ENCODE measurements around the gene SIM1.

Gene SIM1, protein sequence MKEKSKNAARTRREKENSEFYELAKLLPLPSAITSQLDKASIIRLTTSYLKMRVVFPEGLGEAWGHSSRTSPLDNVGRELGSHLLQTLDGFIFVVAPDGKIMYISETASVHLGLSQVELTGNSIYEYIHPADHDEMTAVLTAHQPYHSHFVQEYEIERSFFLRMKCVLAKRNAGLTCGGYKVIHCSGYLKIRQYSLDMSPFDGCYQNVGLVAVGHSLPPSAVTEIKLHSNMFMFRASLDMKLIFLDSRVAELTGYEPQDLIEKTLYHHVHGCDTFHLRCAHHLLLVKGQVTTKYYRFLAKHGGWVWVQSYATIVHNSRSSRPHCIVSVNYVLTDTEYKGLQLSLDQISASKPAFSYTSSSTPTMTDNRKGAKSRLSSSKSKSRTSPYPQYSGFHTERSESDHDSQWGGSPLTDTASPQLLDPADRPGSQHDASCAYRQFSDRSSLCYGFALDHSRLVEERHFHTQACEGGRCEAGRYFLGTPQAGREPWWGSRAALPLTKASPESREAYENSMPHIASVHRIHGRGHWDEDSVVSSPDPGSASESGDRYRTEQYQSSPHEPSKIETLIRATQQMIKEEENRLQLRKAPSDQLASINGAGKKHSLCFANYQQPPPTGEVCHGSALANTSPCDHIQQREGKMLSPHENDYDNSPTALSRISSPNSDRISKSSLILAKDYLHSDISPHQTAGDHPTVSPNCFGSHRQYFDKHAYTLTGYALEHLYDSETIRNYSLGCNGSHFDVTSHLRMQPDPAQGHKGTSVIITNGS

DNA sequence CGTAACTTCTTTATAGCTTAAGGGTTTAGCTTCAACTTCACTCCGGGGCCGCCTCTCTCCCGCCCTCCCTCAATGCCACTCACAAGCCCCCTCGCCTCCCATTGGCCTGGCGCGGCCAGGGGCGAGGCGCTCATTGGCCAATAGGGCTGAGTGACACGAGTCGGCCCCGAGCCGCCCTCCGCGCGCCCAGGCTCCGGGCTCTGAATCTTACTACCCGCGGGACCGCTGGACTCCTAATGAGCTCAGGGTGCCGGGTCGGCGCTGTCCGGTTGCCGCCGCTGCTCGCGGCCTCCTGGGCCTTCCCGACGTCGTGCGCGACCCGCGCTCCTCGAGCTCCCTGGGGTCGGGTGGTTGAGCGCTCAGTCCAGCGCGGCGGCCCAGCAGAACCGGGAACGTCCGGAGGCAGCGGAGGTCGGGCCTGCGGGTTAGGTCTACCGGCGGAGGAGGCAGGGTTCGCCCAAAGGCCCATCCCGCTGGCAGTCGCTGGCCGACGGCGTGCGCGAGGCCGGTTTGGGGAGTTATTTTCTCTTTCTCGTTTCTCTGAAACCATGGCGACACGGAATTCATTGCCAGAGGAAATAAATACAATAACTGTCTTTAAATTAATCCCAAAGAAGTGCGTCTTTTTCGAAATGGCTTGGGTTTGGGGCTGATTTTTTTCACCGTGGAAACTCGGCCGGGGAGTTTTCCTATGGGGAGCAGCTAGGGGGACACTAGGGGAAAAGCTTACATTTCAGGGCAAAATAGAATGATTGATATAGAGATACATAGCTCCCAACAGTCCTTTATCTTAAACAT lies at the start of gene SIM1:
Gene SIM1 (minus strand): TSS at position 19 of the 798 bp plus-strand sequence. CDS start 1,453 bp downstream, outside the sequence.
- FAIRE-seq: no peak

DNA sequence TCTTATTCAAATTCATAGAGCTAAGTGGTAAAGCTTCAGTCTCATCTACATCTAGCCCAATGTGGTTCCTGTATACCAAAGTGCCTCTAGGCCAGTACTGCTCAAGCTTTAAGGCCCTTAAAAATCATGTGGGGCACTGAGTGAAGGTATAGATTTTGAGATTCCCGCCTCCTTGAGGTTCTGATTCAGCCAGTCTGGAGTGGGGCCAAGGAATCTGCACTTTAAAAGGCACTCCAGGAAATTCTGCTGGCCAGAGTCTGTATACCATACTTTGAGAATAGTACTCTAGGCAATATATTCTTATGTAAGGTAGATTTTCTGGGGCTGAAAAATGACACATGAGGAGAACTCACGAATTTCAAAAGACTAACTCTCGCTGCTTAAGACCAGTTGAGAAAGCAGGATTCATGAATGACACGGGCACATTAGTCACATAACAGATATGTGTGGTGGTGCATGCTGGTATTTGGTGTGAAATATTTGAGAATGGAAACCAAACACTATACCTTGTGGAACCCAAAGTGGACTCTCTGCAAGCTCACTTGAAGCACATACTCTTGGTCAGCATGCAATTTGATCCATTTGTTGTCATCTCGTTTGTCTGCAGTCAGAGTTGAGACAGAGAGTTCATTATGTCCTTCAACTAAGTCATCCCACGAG lies 47.6 kb upstream of the SIM1 start:
- no peak for FAIRE-seq

DNA sequence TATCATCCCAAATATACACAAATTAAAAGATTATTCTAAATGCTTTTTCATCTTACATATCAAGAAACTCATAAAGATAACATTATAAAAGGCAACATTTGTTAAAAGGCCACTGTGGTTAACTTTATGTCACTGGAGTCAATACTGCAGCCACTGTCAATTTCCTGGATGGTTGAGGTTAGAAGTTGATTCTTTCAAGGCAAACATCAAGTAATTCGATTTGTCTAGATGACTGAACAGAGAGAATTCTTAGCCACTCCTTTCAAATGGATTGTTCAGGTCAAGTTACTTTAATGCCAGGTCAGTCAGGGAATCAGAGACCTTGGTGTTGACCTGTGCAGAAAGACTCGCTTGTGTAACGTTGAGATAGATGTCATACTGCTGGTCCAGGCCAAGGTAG lies 44.4 kb upstream of the SIM1 start:
- no peak for FAIRE-seq

DNA sequence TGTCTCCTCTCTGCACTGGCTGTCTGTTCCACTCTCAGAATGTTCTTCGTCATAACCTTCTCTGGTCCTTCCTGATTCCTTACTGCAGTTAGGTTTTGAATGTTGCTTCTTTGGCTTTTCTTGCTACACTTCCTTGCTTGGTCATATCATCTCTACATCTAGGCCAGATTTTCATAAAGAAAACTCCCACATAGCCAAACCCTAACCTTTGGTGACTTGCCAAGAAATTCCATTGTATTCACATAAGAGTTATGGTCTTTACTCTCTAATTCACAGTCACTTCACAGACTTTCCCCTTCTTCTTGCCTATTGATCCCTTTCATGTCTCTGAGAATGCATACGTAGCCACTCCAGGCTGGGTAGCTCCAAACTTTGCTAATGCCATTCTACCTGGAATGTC lies 41.9 kb upstream of the SIM1 start:
- FAIRE-seq: no peak

GRCh38 chr6:100504786-100505737 lies 40.3 kb upstream of the SIM1 start:
- FAIRE-seq: no peak

DNA sequence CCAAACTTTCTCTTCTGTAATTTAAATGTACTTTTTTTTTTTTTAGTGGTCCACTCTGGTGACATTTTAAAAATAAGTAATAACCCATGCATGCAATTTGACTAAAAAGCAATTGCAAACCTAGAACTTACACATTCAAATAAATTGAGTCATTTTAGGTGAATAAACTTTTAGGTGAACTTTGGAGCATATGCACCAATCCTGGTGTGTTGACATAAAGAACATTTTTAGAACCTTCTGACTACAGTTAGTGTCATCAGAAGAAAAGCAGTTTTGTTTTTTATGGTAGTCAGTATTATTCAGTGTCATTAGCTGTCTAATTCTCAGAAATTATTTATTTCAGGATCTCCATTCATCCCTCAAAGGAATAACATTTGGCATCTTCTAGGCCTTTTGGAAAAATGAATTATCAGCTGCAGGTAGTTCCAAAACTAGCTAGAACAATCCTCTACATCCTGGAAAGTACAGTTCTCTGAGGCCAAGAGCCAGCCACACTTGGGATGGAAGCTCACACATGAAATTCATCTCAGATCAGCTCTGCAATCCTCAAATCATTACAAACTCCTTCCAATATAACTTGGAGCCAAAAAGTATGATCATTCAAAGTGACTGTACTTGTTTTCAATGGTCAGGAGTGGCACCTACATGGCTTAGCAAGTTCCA lies 38.5 kb upstream of the SIM1 start:
- no peak for FAIRE-seq

DNA sequence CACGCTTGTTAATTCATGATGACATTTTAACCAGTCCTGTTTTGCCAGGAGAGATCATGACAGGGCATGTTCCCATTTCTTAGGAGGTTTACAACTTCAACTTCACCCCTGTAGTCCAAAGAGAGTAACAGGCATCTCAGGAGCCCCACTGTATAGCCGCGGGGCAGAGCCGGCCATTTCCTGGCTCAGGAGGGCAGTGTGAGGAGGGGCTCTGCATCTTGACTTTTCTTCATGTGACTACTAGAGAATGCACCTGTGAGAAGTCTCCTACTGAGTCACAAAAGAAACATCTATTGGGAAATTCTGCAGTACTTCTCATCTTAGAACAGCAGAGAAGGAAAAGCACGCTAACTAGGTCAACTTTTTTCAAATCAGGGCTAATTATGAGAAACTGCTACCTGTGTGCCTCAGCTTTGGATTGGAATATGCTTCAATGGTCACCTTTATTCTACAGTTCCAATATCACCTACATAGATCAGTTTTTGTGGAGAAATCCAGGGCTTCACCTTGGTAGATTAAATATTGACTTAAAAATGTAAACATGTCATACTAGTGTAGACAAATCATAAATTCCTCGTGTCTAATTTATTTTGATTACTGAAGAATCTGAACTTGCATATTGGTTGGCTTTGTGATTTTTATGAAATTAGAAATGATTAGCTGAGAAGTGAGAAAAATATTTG lies 28.6 kb upstream of the SIM1 start:
- no peak for FAIRE-seq

GRCh38 chr6:100491952-100492670 lies 27.4 kb upstream of the SIM1 start:
- no peak for FAIRE-seq

DNA sequence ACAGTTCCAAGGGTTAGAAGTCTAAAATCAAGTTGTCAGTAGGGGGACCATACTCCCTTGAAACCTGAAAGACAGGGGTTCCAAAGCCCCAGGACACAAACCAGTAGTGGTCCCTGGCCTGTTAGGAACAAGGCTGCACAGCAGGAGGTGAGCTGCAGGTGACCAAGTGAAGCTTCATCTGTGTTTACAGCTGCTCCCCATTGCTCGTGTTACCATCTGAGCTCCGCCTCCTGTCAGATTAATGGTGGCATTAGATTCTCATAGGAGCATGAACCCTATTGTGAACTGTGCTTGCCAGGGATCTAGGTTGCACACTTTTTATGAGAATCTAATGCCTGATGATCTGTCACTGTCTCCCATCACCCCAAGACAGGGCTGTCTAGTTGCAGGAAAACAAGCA lies 25.3 kb upstream of the SIM1 start:
- FAIRE-seq: no peak

DNA sequence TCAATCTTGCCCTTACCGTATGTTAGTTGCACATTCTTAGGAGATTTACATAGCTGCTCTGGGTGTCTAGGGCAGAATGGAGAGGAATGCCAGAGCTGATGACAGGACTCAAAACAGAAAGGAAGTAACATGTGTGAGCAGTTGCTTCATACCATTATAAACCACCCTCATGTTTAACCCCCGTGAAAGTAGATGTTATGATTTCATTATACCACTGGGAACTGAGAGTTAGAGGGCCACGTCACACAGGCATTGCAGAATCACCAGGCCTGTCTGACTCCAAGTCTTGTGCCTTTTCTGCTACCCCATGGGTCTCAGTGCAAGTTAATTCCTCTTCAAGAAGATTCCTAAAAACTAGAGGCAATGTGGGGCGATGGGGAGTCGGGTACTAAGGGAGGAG lies 23.5 kb upstream of the SIM1 start:
- FAIRE-seq: no peak

GRCh38 chr6:100487638-100488037 lies 22.9 kb upstream of the SIM1 start:
- no peak for FAIRE-seq

DNA sequence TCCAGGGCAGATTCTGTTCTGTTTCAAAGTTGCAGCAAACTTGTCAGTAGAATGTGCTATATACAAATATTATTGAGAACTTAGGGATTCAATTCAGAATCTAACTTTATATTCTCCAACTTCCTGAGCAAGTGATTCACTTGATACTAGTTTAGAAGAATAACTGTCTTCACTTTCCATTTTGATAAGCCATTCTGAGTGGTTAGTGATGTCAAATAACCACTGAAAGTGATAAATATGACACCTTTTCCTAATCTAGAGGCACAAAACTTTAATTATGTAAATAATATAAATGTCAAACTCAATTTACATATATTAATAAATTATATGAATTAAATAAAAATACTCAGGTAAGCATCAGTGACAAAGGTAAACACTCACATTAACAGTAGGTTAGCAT lies 20.5 kb upstream of the SIM1 start:
- FAIRE-seq: no peak

DNA sequence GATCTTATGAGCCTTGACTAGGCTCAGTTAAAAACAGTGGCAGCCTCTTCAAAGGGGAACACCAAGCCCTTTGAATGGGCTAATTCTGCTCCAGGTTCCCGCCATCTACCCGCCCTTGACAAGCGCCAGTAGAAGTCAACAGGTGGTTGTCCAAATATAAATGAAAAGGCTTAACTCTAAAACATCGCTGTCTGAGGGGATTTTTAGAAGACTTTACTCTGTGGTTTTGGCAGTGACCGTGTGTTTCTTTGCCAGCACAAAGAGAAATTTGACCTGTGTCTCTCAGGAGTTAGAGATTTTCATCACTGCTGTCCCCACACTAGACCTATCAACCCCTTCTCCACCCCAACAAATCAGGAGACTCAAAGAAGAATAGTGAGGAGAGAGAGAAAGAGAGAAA lies 19.8 kb upstream of the SIM1 start:
- no peak for FAIRE-seq

DNA sequence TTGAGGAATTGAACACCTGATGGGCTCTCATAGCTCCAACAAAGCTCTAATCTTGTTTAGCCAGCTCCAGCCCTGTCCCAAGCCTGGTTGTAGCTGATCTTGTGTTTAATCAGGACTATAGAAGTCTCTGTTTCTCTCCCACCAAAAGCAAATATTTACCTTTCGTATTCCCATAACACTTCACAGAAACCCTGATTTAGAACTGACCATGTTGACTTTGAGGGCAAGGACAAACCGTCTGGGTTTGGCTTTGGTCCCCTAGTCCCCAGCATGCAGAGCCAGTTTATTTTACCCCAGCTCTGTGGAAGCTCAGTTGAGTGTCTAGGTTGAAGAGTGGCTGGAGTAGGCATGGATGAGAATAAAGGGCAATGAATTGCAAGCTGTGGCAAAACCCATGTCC lies 18.0 kb upstream of the SIM1 start:
- FAIRE-seq: no peak

GRCh38 chr6:100479179-100480035 lies 14.7 kb upstream of the SIM1 start:
- peak; percentile 73 for FAIRE-seq

DNA sequence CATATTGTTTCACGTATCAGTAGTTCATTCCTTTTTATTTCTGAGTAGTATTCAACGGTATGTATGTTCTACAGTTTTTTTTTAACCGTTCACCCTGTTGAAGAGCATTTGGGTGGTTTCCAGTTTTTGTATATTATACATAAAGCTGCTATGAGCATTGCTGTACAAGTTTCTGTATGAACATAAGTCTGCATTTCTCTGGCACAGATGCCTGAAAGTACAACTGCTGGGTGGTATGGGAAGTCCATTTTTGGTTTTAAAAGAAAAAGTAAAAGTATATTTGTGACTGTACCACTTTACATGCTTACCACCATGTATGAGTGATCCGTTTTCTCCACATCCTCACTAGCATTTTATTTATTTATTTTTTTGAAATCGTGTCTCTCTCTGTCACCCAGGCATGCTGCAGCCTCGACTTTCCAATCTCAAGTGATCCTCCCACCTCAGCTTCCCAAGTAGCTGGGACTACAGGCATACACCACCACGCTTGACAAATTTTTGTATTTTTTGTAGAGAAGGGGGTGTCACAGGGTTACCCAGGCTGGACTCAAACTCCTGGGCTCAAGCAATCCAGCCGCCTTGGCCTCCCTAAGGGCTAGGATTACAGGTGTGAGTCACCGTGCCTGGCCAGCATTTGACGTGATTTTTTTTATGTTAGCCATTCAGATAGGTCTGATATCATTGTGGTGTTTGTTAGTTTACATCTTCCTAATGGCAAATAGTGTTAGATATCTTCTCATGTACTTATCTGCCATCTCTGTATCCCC lies 11.0 kb upstream of the SIM1 start:
- no peak for FAIRE-seq

DNA sequence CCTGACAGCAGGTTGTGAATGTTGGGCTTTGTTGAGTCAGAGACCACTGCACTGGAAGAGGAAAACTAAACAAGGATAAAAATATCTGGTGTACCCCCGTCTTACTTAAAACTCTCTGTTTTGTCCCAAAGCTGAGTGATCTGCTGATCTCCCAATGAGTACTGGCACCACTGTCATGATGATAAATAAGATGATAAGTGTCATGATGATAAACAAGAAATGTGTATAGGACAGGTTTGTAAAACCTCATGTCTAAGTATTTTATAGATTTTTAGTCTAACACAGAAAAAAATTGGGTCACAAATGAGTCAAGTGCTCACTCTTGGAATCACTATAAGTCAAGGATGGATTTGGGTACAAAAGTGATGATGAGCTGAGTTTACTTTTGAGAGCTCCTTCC lies 8.5 kb upstream of the SIM1 start:
- no peak for FAIRE-seq

GRCh38 chr6:100472674-100473073 lies 8.0 kb upstream of the SIM1 start:
- FAIRE-seq: no peak
